ENCODE results near the gene DMD.

Gene DMD

GRCh38 chrX:31711166-31711565, 1500.2 kb downstream of the DMD start:
- Histone ChIP-seq H3K27me3 (replicated peaks; ENCODE audit: insufficient read depth, low read length) (no peaks in the 10 kb centered on the region), H3K27ac (ENCODE audit: low read length) (no peak overlapping the region), H3K79me2 (ENCODE audit: low read length) (no peaks in the 10 kb centered on the region), H3K36me3 (replicated peaks; ENCODE audit: insufficient read depth, low read length) (no peaks in the 10 kb centered on the region), H3K9ac (ENCODE audit: low read length) (no peak overlapping the region), H3K4me2 (ENCODE audit: low read depth, low read length) (no peak overlapping the region), H3K4me1 (ENCODE audit: low read length) (no peaks in the 10 kb centered on the region), H3K9me2 (replicated peaks; ENCODE audit: insufficient read depth, low read length) (no peaks in the 10 kb centered on the region), H4K20me1 (ENCODE audit: insufficient read depth, low read length) (no peaks in the 10 kb centered on the region), H3F3A (ENCODE audit: insufficient read depth, low read length) (no peaks in the 10 kb centered on the region), H3K9me3 (replicated peaks; ENCODE audit: insufficient read depth, low read length) (no peaks in the 10 kb centered on the region), H3K4me3 (ENCODE audit: low read length) (no peak overlapping the region), H2AFZ (ENCODE audit: low read length) (no peak overlapping the region)
- no peak for TF ChIP-seq CTCF (IDR thresholded peaks at IDR 0.05; ENCODE audit: low read length)
- DNase-seq, result no peak

- no peak overlapping the region for H2AFZ ChIP-seq (ENCODE audit: low read length)
- no peak overlapping the region for H3K9ac ChIP-seq (ENCODE audit: low read length)
- H3K27me3 ChIP-seq (replicated peaks; ENCODE audit: insufficient read depth, low read length), result no peaks in the 10 kb centered on the region
- no peaks in the 10 kb centered on the region for H4K20me1 ChIP-seq (ENCODE audit: insufficient read depth, low read length)
- no peak overlapping the region for H3K27ac ChIP-seq (ENCODE audit: low read length)
- no peak overlapping the region for H3K4me3 ChIP-seq (ENCODE audit: low read length)
- H3K9me2 ChIP-seq (replicated peaks; ENCODE audit: insufficient read depth, low read length), result no peaks in the 10 kb centered on the region
- no peaks in the 10 kb centered on the region for H3K79me2 ChIP-seq (ENCODE audit: low read length)
- H3K4me2 ChIP-seq (ENCODE audit: low read depth, low read length), result no peak overlapping the region
- no peaks in the 10 kb centered on the region for H3K36me3 ChIP-seq (replicated peaks; ENCODE audit: insufficient read depth, low read length)
- no peaks in the 10 kb centered on the region for H3K9me3 ChIP-seq (replicated peaks; ENCODE audit: insufficient read depth, low read length)
- no peaks in the 10 kb centered on the region for H3K4me1 ChIP-seq (ENCODE audit: low read length)
- H3F3A ChIP-seq (ENCODE audit: insufficient read depth, low read length), result no peaks in the 10 kb centered on the region
- TF ChIP-seq EZH2 (optimal IDR thresholded peaks at IDR 0.05; ENCODE audit: low read depth, low read length) (no peak), CTCF (IDR thresholded peaks at IDR 0.05; ENCODE audit: low read length) (no peak), EZH2phosphoT487 (IDR thresholded peaks at IDR 0.05; ENCODE audit: low read length) (no peak)
- no peak for DNase-seq
Measured at GRCh38 chrX:31708116-31708515, 1503.2 kb downstream of the DMD start.

GRCh38 chrX:31706466-31706865, 1504.9 kb downstream of the DMD start:
- Histone ChIP-seq H3K27me3 (replicated peaks; ENCODE audit: insufficient read depth, low read length) (no peaks in the 10 kb centered on the region), H3K4me3 (ENCODE audit: low read length) (no peak overlapping the region), H3K79me2 (ENCODE audit: low read length) (no peaks in the 10 kb centered on the region), H3K9me2 (replicated peaks; ENCODE audit: insufficient read depth, low read length) (no peaks in the 10 kb centered on the region), H3K36me3 (replicated peaks; ENCODE audit: insufficient read depth, low read length) (no peaks in the 10 kb centered on the region), H3K27ac (ENCODE audit: low read length) (no peak overlapping the region), H3K9ac (ENCODE audit: low read length) (no peak overlapping the region), H3K4me1 (ENCODE audit: low read length) (no peaks in the 10 kb centered on the region), H3K4me2 (ENCODE audit: low read depth, low read length) (no peak overlapping the region), H2AFZ (ENCODE audit: low read length) (no peak overlapping the region), H3K9me3 (replicated peaks; ENCODE audit: insufficient read depth, low read length) (no peaks in the 10 kb centered on the region), H3F3A (ENCODE audit: insufficient read depth, low read length) (no peaks in the 10 kb centered on the region), H4K20me1 (ENCODE audit: insufficient read depth, low read length) (no peaks in the 10 kb centered on the region)
- TF ChIP-seq EZH2phosphoT487 (IDR thresholded peaks at IDR 0.05; ENCODE audit: low read length) (no peak), EZH2 (optimal IDR thresholded peaks at IDR 0.05; ENCODE audit: low read depth, low read length) (no peak), CTCF (IDR thresholded peaks at IDR 0.05; ENCODE audit: low read length) (no peak)
- no peak for DNase-seq

GRCh38 chrX:31705816-31706215, 1505.5 kb downstream of the DMD start:
- Histone ChIP-seq H3K27ac (ENCODE audit: low read length) (no peak overlapping the region), H4K20me1 (ENCODE audit: insufficient read depth, low read length) (no peaks in the 10 kb centered on the region), H3K36me3 (replicated peaks; ENCODE audit: insufficient read depth, low read length) (no peaks in the 10 kb centered on the region), H3K4me2 (ENCODE audit: low read depth, low read length) (no peak overlapping the region), H3K79me2 (ENCODE audit: low read length) (no peaks in the 10 kb centered on the region), H3F3A (ENCODE audit: insufficient read depth, low read length) (no peaks in the 10 kb centered on the region), H3K27me3 (replicated peaks; ENCODE audit: insufficient read depth, low read length) (no peaks in the 10 kb centered on the region), H2AFZ (ENCODE audit: low read length) (no peak overlapping the region), H3K9me3 (replicated peaks; ENCODE audit: insufficient read depth, low read length) (no peaks in the 10 kb centered on the region), H3K4me1 (ENCODE audit: low read length) (no peaks in the 10 kb centered on the region), H3K4me3 (ENCODE audit: low read length) (no peak overlapping the region), H3K9ac (ENCODE audit: low read length) (no peak overlapping the region), H3K9me2 (replicated peaks; ENCODE audit: insufficient read depth, low read length) (no peaks in the 10 kb centered on the region)
- no peak for TF ChIP-seq EZH2 (optimal IDR thresholded peaks at IDR 0.05; ENCODE audit: low read depth, low read length)
- TF ChIP-seq CTCF (IDR thresholded peaks at IDR 0.05; ENCODE audit: low read length), result no peak
- no peak for TF ChIP-seq EZH2phosphoT487 (IDR thresholded peaks at IDR 0.05; ENCODE audit: low read length)
- DNase-seq, result no peak

Data from MM.1S (cell line).